ENCODE measurements around the gene RTN4R. TPM values are rescaled to one million over a fixed set of nuclear protein-coding genes. Genes with fewer than 3 reads are reported as not detected.

RTN4R gene
- total RNA-seq, 4 donors from 2014 or later = 1.8 to 2.2 TPM; not detected in 2

DNA sequence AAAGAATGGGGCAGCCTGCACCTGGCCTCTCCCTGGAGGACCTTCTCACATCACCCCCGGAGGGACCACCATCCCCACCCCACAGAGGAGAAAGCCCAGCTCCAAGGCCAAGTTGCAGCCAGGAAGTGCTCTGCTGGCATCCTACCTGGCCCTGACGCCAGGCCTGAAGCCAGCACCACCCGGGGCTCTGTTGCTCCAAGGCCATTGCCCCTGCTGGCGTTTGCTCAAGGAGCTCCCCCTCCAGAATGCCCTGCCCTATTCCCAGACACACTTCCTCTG lies 10.2 kb downstream of the RTN4R start:
- WGBS = 70% methylated on average over 2 of the region's 4 CpGs
- TF ChIP-seq POLR2A (IDR thresholded peaks at IDR 0.05; ENCODE audit: low read depth) (no peak), POLR2AphosphoS5 (IDR thresholded peaks at IDR 0.05) (no peak), EP300 (IDR thresholded peaks at IDR 0.05) (no peak)
- TF ChIP-seq, protein P1, sequence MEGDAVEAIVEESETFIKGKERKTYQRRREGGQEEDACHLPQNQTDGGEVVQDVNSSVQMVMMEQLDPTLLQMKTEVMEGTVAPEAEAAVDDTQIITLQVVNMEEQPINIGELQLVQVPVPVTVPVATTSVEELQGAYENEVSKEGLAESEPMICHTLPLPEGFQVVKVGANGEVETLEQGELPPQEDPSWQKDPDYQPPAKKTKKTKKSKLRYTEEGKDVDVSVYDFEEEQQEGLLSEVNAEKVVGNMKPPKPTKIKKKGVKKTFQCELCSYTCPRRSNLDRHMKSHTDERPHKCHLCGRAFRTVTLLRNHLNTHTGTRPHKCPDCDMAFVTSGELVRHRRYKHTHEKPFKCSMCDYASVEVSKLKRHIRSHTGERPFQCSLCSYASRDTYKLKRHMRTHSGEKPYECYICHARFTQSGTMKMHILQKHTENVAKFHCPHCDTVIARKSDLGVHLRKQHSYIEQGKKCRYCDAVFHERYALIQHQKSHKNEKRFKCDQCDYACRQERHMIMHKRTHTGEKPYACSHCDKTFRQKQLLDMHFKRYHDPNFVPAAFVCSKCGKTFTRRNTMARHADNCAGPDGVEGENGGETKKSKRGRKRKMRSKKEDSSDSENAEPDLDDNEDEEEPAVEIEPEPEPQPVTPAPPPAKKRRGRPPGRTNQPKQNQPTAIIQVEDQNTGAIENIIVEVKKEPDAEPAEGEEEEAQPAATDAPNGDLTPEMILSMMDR (IDR thresholded peaks at IDR 0.05) = no peak
- H3K27ac ChIP-seq (replicated peaks in 1 of 4) = no peak overlapping the region
- no peaks in the 10 kb centered on the region for H3K36me3 ChIP-seq
- no peaks in the 10 kb centered on the region for H3K9me3 ChIP-seq
- no peaks in the 10 kb centered on the region for H3K27me3 ChIP-seq
- intact Hi-C loops (cut with DNase I) = no loop called here
- no peak for DNase-seq (ENCODE audit: extremely low spot score)
- no peak overlapping the region for H3K4me3 ChIP-seq
- H3K4me1 ChIP-seq = no peaks in the 10 kb centered on the region

GRCh38 chr22:20257212-20258020 lies 10.7 kb downstream of the RTN4R start:
- no peak overlapping the region for H3K4me3 ChIP-seq
- no peak for TF ChIP-seq POLR2AphosphoS5 (IDR thresholded peaks at IDR 0.05)
- TF ChIP-seq, protein P1 (IDR thresholded peaks at IDR 0.05) = no peak
- TF ChIP-seq EP300 (IDR thresholded peaks at IDR 0.05) = no peak
- no peak for TF ChIP-seq POLR2A (IDR thresholded peaks at IDR 0.05; ENCODE audit: low read depth)
- no peaks in the 10 kb centered on the region for H3K27me3 ChIP-seq
- no peaks in the 10 kb centered on the region for H3K4me1 ChIP-seq
- H3K9me3 ChIP-seq = no peaks in the 10 kb centered on the region
- 94% methylated on average over 13 of the region's 15 CpGs for WGBS
- intact Hi-C loops (cut with DNase I) = no loop called here
- no peaks in the 10 kb centered on the region for H3K36me3 ChIP-seq
- DNase-seq (ENCODE audit: extremely low spot score) = no peak
- H3K27ac ChIP-seq (replicated peaks in 1 of 4) = no peak overlapping the region

DNA sequence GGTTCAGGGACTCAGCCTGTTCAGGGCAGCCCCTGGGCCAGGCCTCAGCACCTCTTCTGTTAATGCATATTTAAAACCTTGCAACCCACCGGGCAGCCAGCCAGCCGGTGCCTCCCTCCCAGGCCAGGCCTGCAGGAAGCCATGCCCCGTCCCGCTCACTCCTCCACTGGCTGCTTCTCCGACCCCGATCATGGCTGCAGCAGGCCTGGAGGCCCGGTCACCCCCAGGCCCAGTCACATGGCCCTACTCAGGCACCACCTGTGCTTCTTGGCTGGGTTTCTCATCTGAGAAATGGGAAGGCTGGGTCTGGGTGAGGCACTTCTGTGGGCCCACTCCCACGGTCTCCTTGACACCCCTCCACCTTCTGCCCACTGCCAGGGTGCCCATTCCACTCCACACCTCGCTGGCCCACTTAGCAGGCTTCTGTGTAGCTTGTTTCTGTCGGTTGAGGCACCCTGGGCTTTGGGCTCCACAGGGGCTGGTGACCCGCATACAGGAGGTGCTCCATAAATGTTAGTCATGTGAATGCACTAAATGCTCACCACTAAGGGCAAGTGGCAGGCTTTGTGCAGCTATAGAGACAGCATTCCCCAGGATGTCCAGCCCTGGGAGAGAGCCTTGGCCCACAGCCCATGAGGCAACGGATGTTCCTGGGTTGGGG lies 11.4 kb downstream of the RTN4R start:
- intact Hi-C loops (cut with DNase I) = no loop called here

DNA sequence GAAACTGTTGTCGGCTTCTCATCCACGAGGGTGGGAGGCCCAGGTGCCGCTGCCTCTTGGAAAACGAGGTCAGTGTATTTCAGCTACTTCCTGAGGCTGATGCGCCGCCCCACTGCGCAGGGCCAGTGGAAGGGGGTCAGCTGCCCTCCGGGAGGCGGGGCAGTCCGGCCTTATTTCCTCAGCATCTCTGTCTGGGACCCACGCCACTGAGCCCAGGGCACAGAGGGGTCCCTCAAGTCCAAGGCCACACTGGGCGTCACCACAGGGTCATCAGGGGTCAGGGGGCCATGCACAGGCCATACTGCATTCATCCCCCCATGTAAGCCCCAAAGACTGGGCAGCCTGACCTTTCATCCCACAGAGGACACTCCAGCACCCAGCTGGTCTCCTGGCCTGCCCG lies 12.1 kb downstream of the RTN4R start:
- 91% methylated on average over 12 of the region's 13 CpGs for WGBS
- H3K36me3 ChIP-seq = no peaks in the 10 kb centered on the region
- no peak for DNase-seq (ENCODE audit: extremely low spot score)
- no peaks in the 10 kb centered on the region for H3K9me3 ChIP-seq
- intact Hi-C loops (cut with DNase I) = no loop called here
- TF ChIP-seq POLR2A (IDR thresholded peaks at IDR 0.05; ENCODE audit: low read depth) (no peak), EP300 (IDR thresholded peaks at IDR 0.05) (no peak), POLR2AphosphoS5 (IDR thresholded peaks at IDR 0.05) (no peak)
- TF ChIP-seq, protein P1 (IDR thresholded peaks at IDR 0.05) = no peak
- H3K4me1 ChIP-seq = no peaks in the 10 kb centered on the region
- H3K27me3 ChIP-seq = no peaks in the 10 kb centered on the region
- H3K4me3 ChIP-seq = no peak overlapping the region
- no peak overlapping the region for H3K27ac ChIP-seq (replicated peaks in 1 of 4)

More for the DNA sequence above, 11.4 kb downstream of the RTN4R start:
- Histone ChIP-seq H3K9me3 (no peaks in the 10 kb centered on the region), H3K4me1 (no peaks in the 10 kb centered on the region), H3K27ac (replicated peaks in 1 of 4) (no peak overlapping the region), H3K36me3 (no peaks in the 10 kb centered on the region), H3K27me3 (no peaks in the 10 kb centered on the region), H3K4me3 (no peak overlapping the region)
- DNase-seq (ENCODE audit: extremely low spot score) = no peak
- TF ChIP-seq POLR2A (IDR thresholded peaks at IDR 0.05; ENCODE audit: low read depth) (no peak), POLR2AphosphoS5 (IDR thresholded peaks at IDR 0.05) (no peak), EP300 (IDR thresholded peaks at IDR 0.05) (no peak)
- TF ChIP-seq, protein P1 (IDR thresholded peaks at IDR 0.05) = no peak
- WGBS = 84% methylated on average over 11 of the region's 12 CpGs
